T-cell (primary cell): ENCODE data around the gene SDHAF2. TPM values are rescaled to one million over a fixed set of nuclear protein-coding genes. Genes with fewer than 3 reads are reported as not detected.
A peak's percentile ranks its signal among the peaks of the same experiment; 100 is the strongest.

Experiments
- ATAC-seq, 4 experiments: fragments of 200-7000 bp in 3 of 4; fragments of 150-1000 bp in 1 of 4; cut with Tn5 transposase; replicated peaks in 1 of 4; 1 replicate in 3 of 4; 2 replicates in 1 of 4; pipeline ENCODE4 v1.10.0; 2021; ENCODE audit warnings: moderate library complexity in 3 of 4, mild to moderate bottlenecking in 2 of 4, moderate number of reproducible peaks in 1 of 4
- CTCF ChIA-PET, 2 donors: fragments of 300-600 bp; sonication (Branson Sonifier 250); formaldehyde crosslinking; loops; one replicate each; lab custom pipeline; 2022; ENCODE audit warnings: antibody characterized with exemption in 2 of 2; lab: Charles Lee
- POLR2A ChIA-PET, 2 donors: fragments of 300-600 bp; sonication (Branson Sonifier 250); formaldehyde crosslinking; loops; one replicate each; lab custom pipeline; 2022; ENCODE audit warnings: antibody characterized with exemption in 2 of 2; lab: Charles Lee
- DNase-seq, 35 experiments: peaks; one replicate each; pipeline versions ENCODE4 v3.0.0 to v3.0.0-alpha.2; 2013 to 2023
- H3K27ac ChIP-seq: one replicate; pipeline ENCODE4 v1.5.1; 2013; ENCODE audit warnings: low read length
- H3K27me3 ChIP-seq, 2 experiments: replicated peaks in 1 of 2; 1 replicate in 1 of 2; 2 replicates in 1 of 2; pipeline versions ENCODE4 v1.6.1 to v1.7.0; 2013; ENCODE audit warnings: low read length in 1 of 2, mixed read lengths in 1 of 2; ENCODE audit not compliant: control insufficient read depth in 2 of 2, insufficient read depth in 2 of 2; ENCODE audit errors: extremely low read depth in 1 of 2
- H3K36me3 ChIP-seq, 2 donors: 1 replicate in 1 of 2; 2 replicates in 1 of 2; pipeline versions ENCODE4 v1.6.1 to v1.7.0; 2013; ENCODE audit warnings: low read length in 1 of 2; ENCODE audit not compliant: control insufficient read depth in 2 of 2, insufficient read depth in 1 of 2; ENCODE audit errors: extremely low read depth in 1 of 2
- H3K4me1 ChIP-seq, 2 experiments: 1 replicate in 1 of 2; 2 replicates in 1 of 2; pipeline versions ENCODE4 v1.6.1 to v1.7.0; 2013; ENCODE audit warnings: low read length in 2 of 2, mixed read lengths in 1 of 2; ENCODE audit not compliant: insufficient read depth in 2 of 2, control insufficient read depth in 1 of 2; ENCODE audit errors: extremely low read depth in 1 of 2
- H3K4me3 ChIP-seq, 2 donors: 1 replicate in 1 of 2; 2 replicates in 1 of 2; pipeline versions ENCODE4 v1.5.1 to v1.7.0; 2013; ENCODE audit warnings: mild to moderate bottlenecking in 2 of 2, low read length in 1 of 2, moderate library complexity in 1 of 2; ENCODE audit not compliant: control insufficient read depth in 1 of 2; ENCODE audit errors: extremely low read depth in 1 of 2
- H3K9me3 ChIP-seq: 2 replicates; pipeline ENCODE4 v1.7.0; 2013
- H3K27ac Mint-ChIP-seq, 2 donors: one replicate each; pipeline ENCODE4 v1.8.0; 2020 to 2021; ENCODE audit warnings: mild to moderate bottlenecking in 2 of 2, mixed read lengths in 2 of 2
- H3K27me3 Mint-ChIP-seq, 2 donors: one replicate each; pipeline ENCODE4 v1.8.0; 2021 to 2022; ENCODE audit warnings: mixed read lengths in 2 of 2
- H3K36me3 Mint-ChIP-seq: one replicate; pipeline ENCODE4 v1.8.0; 2021; ENCODE audit warnings: mixed read lengths
- H3K4me1 Mint-ChIP-seq, 3 donors: one replicate each; pipeline ENCODE4 v1.8.0; 2020 to 2022; ENCODE audit warnings: mixed read lengths in 3 of 3, mild to moderate bottlenecking in 1 of 3
- H3K4me3 Mint-ChIP-seq, 3 donors: one replicate each; pipeline ENCODE4 v1.8.0; 2020 to 2022; ENCODE audit warnings: mild to moderate bottlenecking in 3 of 3, mixed read lengths in 3 of 3, moderate library complexity in 3 of 3
- H3K9me3 Mint-ChIP-seq, 3 donors: one replicate each; pipeline ENCODE4 v1.8.0; 2020 to 2022; ENCODE audit warnings: mixed read lengths in 3 of 3
- WGBS: methylation state at CpG from one replicate; pipeline ENCODE4 v1.1.5; 2013; ENCODE audit warnings: missing lambda C conversion rate; ENCODE audit not compliant: insufficient coverage; 5-methylcytosine and 5-hydroxymethylcytosine counted together
- total RNA-seq, 35 experiments: library from RNA in 6 of 35; stranded (reverse) in 6 of 35; fragments of 120-200 nt in 1 of 35; gene quantifications; one replicate each; pipeline versions ENCODE4 v1.2.1 to v1.2.4 and lab custom pipeline; 2013 to 2026

SDHAF2 gene
- total RNA-seq, 5 donors from 2014 or later (not counting 1 experiment from before 2014, with no cell fraction given) = 36.2 to 60.7 (median 56.4) TPM

- Mint-ChIP-seq H3K4me1 (peaks cover 24 to 27% (median 24%) of the 10 kb centered on the region in 3 donors), H3K4me3 (peak overlapping the region; percentile 91 to 95 (median 91)), H3K36me3 (peaks cover 3% of the 10 kb centered on the region), H3K27me3 (no peaks in the 10 kb centered on the region), H3K27ac (peak overlapping the region; percentile 98 to 99), H3K9me3 (no peaks in the 10 kb centered on the region)
- WGBS = 26% methylated on average over 3 of the region's 15 CpGs
- Histone ChIP-seq H3K27me3 (no peaks in the 10 kb centered on the region), H3K27ac (peak overlapping the region; percentile 89), H3K4me3 (peak overlapping the region; percentile 76 to 77), H3K36me3 (peaks cover 4 to 10% of the 10 kb centered on the region in 2 donors), H3K4me1 (peaks cover 6 to 27% of the 10 kb centered on the region in 2 experiments), H3K9me3 (no peaks in the 10 kb centered on the region)
- ATAC-seq (peak; percentile 34 to 64 (median 44)), DNase-seq (peak in 13 of 35 experiments; percentile 6 to 54 (median 14))
- ChIA-PET CTCF (interaction anchor here (0.7 to 3.1 kb wide), 5 partner anchors 9 to 61 kb away, joined by 3 to 23 read pairs (median 4); no protein-coding TSS in a partner anchor), POLR2A (interaction anchor here (0.5 to 1.7 kb wide), 5 partner anchors 30 to 481 kb away, joined by 3 to 6 read pairs (median 5); no protein-coding TSS in a partner anchor)
Observed at GRCh38 chr11:61392981-61393595, 36.8 kb upstream of the SDHAF2 start.

- ATAC-seq (no peak), DNase-seq (no peak)
- Mint-ChIP-seq H3K27ac (no peak overlapping the region), H3K36me3 (peaks cover 44% of the 10 kb centered on the region), H3K4me3 (no peak overlapping the region), H3K27me3 (no peaks in the 10 kb centered on the region), H3K4me1 (no peaks in the 10 kb centered on the region), H3K9me3 (no peaks in the 10 kb centered on the region)
- Histone ChIP-seq H3K4me1 (no peaks in the 10 kb centered on the region), H3K4me3 (no peak overlapping the region), H3K27me3 (no peaks in the 10 kb centered on the region), H3K9me3 (no peaks in the 10 kb centered on the region), H3K27ac (no peak overlapping the region), H3K36me3 (peaks cover 14 to 52% of the 10 kb centered on the region in 2 donors)
- ChIA-PET POLR2A (no interaction called here), CTCF (interaction anchor here (1.0 to 2.0 kb wide), 3 partner anchors 15 to 67 kb away, joined by 3 to 4 read pairs (median 4); no protein-coding TSS in a partner anchor)
- WGBS = 95% methylated on average over 2 of the region's 2 CpGs
Observed at GRCh38 chr11:61401173-61401572, 28.8 kb upstream of the SDHAF2 start.

- H3K9me3 Mint-ChIP-seq = no peaks in the 10 kb centered on the region
- no peak for DNase-seq
- Histone ChIP-seq H3K36me3 (peaks cover 14 to 56% of the 10 kb centered on the region in 2 donors), H3K9me3 (no peaks in the 10 kb centered on the region), H3K27me3 (no peaks in the 10 kb centered on the region), H3K27ac (no peak overlapping the region), H3K4me3 (no peak overlapping the region), H3K4me1 (no peaks in the 10 kb centered on the region)
- no peak overlapping the region for H3K4me3 Mint-ChIP-seq
- no peaks in the 10 kb centered on the region for H3K4me1 Mint-ChIP-seq
- peaks cover 48% of the 10 kb centered on the region for H3K36me3 Mint-ChIP-seq
- ChIA-PET CTCF (interaction anchor here (0.6 to 2.0 kb wide), 6 partner anchors 9 to 68 kb away, joined by 3 to 4 read pairs (median 4); partner anchors contain the start of gene TMEM216 (in 1 of the 2)), POLR2A (no interaction called here)
- ATAC-seq = no peak
- no CpG with 5 or more reads among the region's 2 CpGs for WGBS
- no peaks in the 10 kb centered on the region for H3K27me3 Mint-ChIP-seq
- H3K27ac Mint-ChIP-seq = peak overlapping the region in 1 of 2 donors; percentile 25
Observed at GRCh38 chr11:61401573-61401972, 28.4 kb upstream of the SDHAF2 start.

GRCh38 chr11:61403658-61404057 is 26.3 kb upstream of the SDHAF2 start:
- POLR2A ChIA-PET = no interaction called here
- no peak overlapping the region for H3K27ac Mint-ChIP-seq

GRCh38 chr11:61404103-61404502 is 25.8 kb upstream of the SDHAF2 start:
- no peak for ATAC-seq
- H3K4me1 Mint-ChIP-seq = peaks cover 0 to 4% (median 0%) of the 10 kb centered on the region in 3 donors
- POLR2A ChIA-PET = no interaction called here
- no peak overlapping the region for H3K27ac ChIP-seq
- H3K4me3 Mint-ChIP-seq = no peak overlapping the region
- H3K27me3 Mint-ChIP-seq = no peaks in the 10 kb centered on the region
- no peaks in the 10 kb centered on the region for H3K9me3 ChIP-seq
- 88% methylated on average over 1 of the region's 5 CpGs for WGBS
- H3K4me3 ChIP-seq = no peak overlapping the region
- peak overlapping the region in 1 of 2 donors; percentile 39 for H3K27ac Mint-ChIP-seq
- no peaks in the 10 kb centered on the region for H3K4me1 ChIP-seq
- peaks cover 50% of the 10 kb centered on the region for H3K36me3 Mint-ChIP-seq
- H3K36me3 ChIP-seq = peaks cover 5 to 68% of the 10 kb centered on the region in 2 donors
- CTCF ChIA-PET = no interaction called here
- H3K9me3 Mint-ChIP-seq = no peaks in the 10 kb centered on the region
- DNase-seq = no peak
- no peaks in the 10 kb centered on the region for H3K27me3 ChIP-seq

More at GRCh38 chr11:61403658-61404057, 26.3 kb upstream of the SDHAF2 start:
- Mint-ChIP-seq H3K36me3 (peaks cover 53% of the 10 kb centered on the region), H3K27me3 (no peaks in the 10 kb centered on the region), H3K4me1 (peaks cover 0 to 4% (median 0%) of the 10 kb centered on the region in 3 donors), H3K4me3 (no peak overlapping the region), H3K9me3 (no peaks in the 10 kb centered on the region)
- CTCF ChIA-PET = no interaction called here
- Histone ChIP-seq H3K9me3 (no peaks in the 10 kb centered on the region), H3K36me3 (peaks cover 5 to 66% of the 10 kb centered on the region in 2 donors), H3K27me3 (no peaks in the 10 kb centered on the region), H3K4me3 (no peak overlapping the region), H3K4me1 (no peaks in the 10 kb centered on the region), H3K27ac (no peak overlapping the region)
- DNase-seq = no peak
- no CpG with 5 or more reads among the region's 1 CpG for WGBS
- no peak for ATAC-seq

GRCh38 chr11:61404641-61405040 is 25.3 kb upstream of the SDHAF2 start:
- peaks cover 50% of the 10 kb centered on the region for H3K36me3 Mint-ChIP-seq
- H3K27ac ChIP-seq = no peak overlapping the region
- ChIA-PET POLR2A (no interaction called here), CTCF (interaction anchor here in 1 of 2 donors (0.6 kb wide), 1 partner anchor 8 kb away, joined by 3 read pairs; no protein-coding TSS in a partner anchor)
- H3K4me1 ChIP-seq = no peaks in the 10 kb centered on the region
- ATAC-seq (no peak), DNase-seq (no peak)
- no peaks in the 10 kb centered on the region for H3K9me3 ChIP-seq
- H3K27ac Mint-ChIP-seq = peak overlapping the region in 1 of 2 donors; percentile 39
- no peak overlapping the region for H3K4me3 ChIP-seq
- H3K27me3 Mint-ChIP-seq = no peaks in the 10 kb centered on the region
- no peak overlapping the region for H3K4me3 Mint-ChIP-seq
- WGBS = 55% methylated on average over 3 of the region's 4 CpGs
- no peaks in the 10 kb centered on the region for H3K27me3 ChIP-seq
- no peaks in the 10 kb centered on the region for H3K9me3 Mint-ChIP-seq
- peaks cover 0 to 4% (median 0%) of the 10 kb centered on the region in 3 donors for H3K4me1 Mint-ChIP-seq
- H3K36me3 ChIP-seq = peaks cover 5 to 72% of the 10 kb centered on the region in 2 donors
